IMR-90 (cell line): ENCODE measurements around the gene ADAMTS8. TPM values are rescaled to one million over a fixed set of nuclear protein-coding genes. Genes with fewer than 3 reads are reported as not detected.

ENCODE experiments used
- ATAC-seq: fragments of 200-7000 bp; cut with Tn5 transposase; 2 replicates; pipeline ENCODE4 v1.9.1; 2020; ENCODE audit warnings: low read depth, mild to moderate bottlenecking, moderate library complexity
- BruUV-seq: library from RNA; stranded (reverse); fragments of 400-500 nt; replicated peaks from 2 replicates; lab custom pipeline; 2021; lab: Mats Ljungman, UMichigan
- CTCF ChIA-PET: fragments of 300-600 bp; formaldehyde crosslinking; extraction: SDS; loops from one replicate; lab custom pipeline; 2021; ENCODE audit warnings: antibody characterized with exemption; lab: Yijun Ruan, JAX
- POLR2A ChIA-PET: fragments of 300-600 bp; sonication (Branson Sonifier 250); formaldehyde crosslinking; loops from one replicate; lab custom pipeline; 2022; ENCODE audit warnings: antibody characterized with exemption; ENCODE audit not compliant: unreplicated experiment; lab: Charles Lee
- DNase-seq: peaks from one replicate; pipeline ENCODE4 v3.0.0; 2013
- H2AFZ ChIP-seq: replicated peaks from 2 replicates; pipeline ENCODE3; 2013; ENCODE audit warnings: low read length, mild to moderate bottlenecking; ENCODE audit not compliant: poor library complexity
- H2AK5ac ChIP-seq: 2 replicates; pipeline ENCODE4 v1.6.1; 2013; ENCODE audit warnings: low read depth, low read length, inconsistent platforms
- H2AK9ac ChIP-seq: replicated peaks from 2 replicates; pipeline ENCODE3; 2013; ENCODE audit warnings: mild to moderate bottlenecking, low read depth, low read length, moderate library complexity; ENCODE audit not compliant: poor library complexity
- H2BK120ac ChIP-seq: 2 replicates; pipeline ENCODE4 v1.6.1; 2013; ENCODE audit warnings: low read depth, low read length, inconsistent platforms
- H2BK15ac ChIP-seq: 3 replicates; pipeline ENCODE4 v1.6.1; 2013; ENCODE audit warnings: low read depth, low read length, inconsistent platforms
- H2BK20ac ChIP-seq: 2 replicates; pipeline ENCODE4 v1.6.1; 2013; ENCODE audit warnings: low read depth, mild to moderate bottlenecking, inconsistent platforms, low read length, moderate library complexity
- H2BK5ac ChIP-seq: 2 replicates; pipeline ENCODE4 v1.6.1; 2013; ENCODE audit warnings: mild to moderate bottlenecking, low read depth, low read length, inconsistent platforms; ENCODE audit not compliant: poor library complexity, severe bottlenecking
- H3K14ac ChIP-seq: replicated peaks from 2 replicates; pipeline ENCODE4 v1.6.1; 2013; ENCODE audit warnings: low read depth, low read length, inconsistent platforms
- H3K18ac ChIP-seq: 2 replicates; pipeline ENCODE4 v1.6.1; 2013; ENCODE audit warnings: low read depth, low read length, control low read depth
- H3K23ac ChIP-seq: 2 replicates; pipeline ENCODE4 v1.6.1; 2013; ENCODE audit warnings: low read depth, low read length, inconsistent platforms
- H3K27ac ChIP-seq: 2 replicates; pipeline ENCODE4 v1.5.1; 2013; ENCODE audit warnings: mild to moderate bottlenecking, control low read depth, low read length; ENCODE audit not compliant: insufficient read depth
- H3K27me3 ChIP-seq: 2 replicates; pipeline ENCODE4 v1.6.1; 2013; ENCODE audit warnings: low read length; ENCODE audit not compliant: control insufficient read depth, insufficient read depth
- H3K36me3 ChIP-seq: 2 replicates; pipeline ENCODE4 v1.6.1; 2013; ENCODE audit warnings: low read length, mixed read lengths; ENCODE audit not compliant: control insufficient read depth, insufficient read depth
- H3K4ac ChIP-seq: 2 replicates; pipeline ENCODE4 v1.6.1; 2013; ENCODE audit warnings: low read depth, low read length, inconsistent platforms
- H3K4me1 ChIP-seq: 2 replicates; pipeline ENCODE4 v1.6.1; 2013; ENCODE audit warnings: low read length, mixed read lengths; ENCODE audit not compliant: control insufficient read depth, insufficient read depth
- H3K4me2 ChIP-seq: 2 replicates; pipeline ENCODE4 v1.6.1; 2013; ENCODE audit warnings: low read depth, mild to moderate bottlenecking, control low read depth, low read length, moderate library complexity
- H3K4me3 ChIP-seq: 2 replicates; pipeline ENCODE4 v1.5.1; 2013; ENCODE audit warnings: low read depth, mild to moderate bottlenecking, control low read depth, low read length, moderate library complexity; ENCODE audit not compliant: insufficient read depth
- H3K56ac ChIP-seq: 2 replicates; pipeline ENCODE4 v1.6.1; 2013; ENCODE audit warnings: low read length, inconsistent platforms; ENCODE audit not compliant: insufficient read depth; ENCODE audit errors: extremely low read depth
- H3K79me1 ChIP-seq, 2 experiments: 2 replicates each; pipeline ENCODE4 v1.6.1; 2013; ENCODE audit warnings: low read length in 2 of 2, inconsistent platforms in 1 of 2, low read depth in 1 of 2
- H3K9ac ChIP-seq: 2 replicates; pipeline ENCODE4 v1.6.1; 2013; ENCODE audit warnings: low read depth, low read length, control low read depth
- H3K9me1 ChIP-seq: 2 replicates; pipeline ENCODE4 v1.6.1; 2013; ENCODE audit warnings: low read length, inconsistent platforms; ENCODE audit not compliant: insufficient read depth
- H3K9me3 ChIP-seq: 2 replicates; pipeline ENCODE4 v1.6.1; 2013; ENCODE audit warnings: low read length; ENCODE audit not compliant: control insufficient read depth, insufficient read depth
- H4K20me1 ChIP-seq: 2 replicates; pipeline ENCODE4 v1.6.1; 2013; ENCODE audit warnings: low read length, inconsistent platforms; ENCODE audit not compliant: insufficient read depth
- H4K5ac ChIP-seq: 2 replicates; pipeline ENCODE4 v1.6.1; 2013; ENCODE audit warnings: mild to moderate bottlenecking, low read depth, low read length, control low read depth
- H4K8ac ChIP-seq, 2 experiments: 2 replicates each; pipeline ENCODE4 v1.6.1; 2013; ENCODE audit warnings: low read depth in 2 of 2, low read length in 2 of 2, control low read depth in 1 of 2, inconsistent platforms in 1 of 2
- H4K91ac ChIP-seq: 2 replicates; pipeline ENCODE4 v1.6.1; 2013; ENCODE audit warnings: low read depth, low read length, inconsistent platforms; ENCODE audit not compliant: insufficient read depth
- CEBPB ChIP-seq: IDR thresholded peaks from 2 replicates; pipeline ENCODE4 v1.6.1; 2012; ENCODE audit warnings: low read depth, low read length, improper control_type of control experiment
- CHD1 ChIP-seq: IDR thresholded peaks from 2 replicates; pipeline ENCODE4 v1.6.1; 2012; ENCODE audit warnings: low read depth, low read length, improper control_type of control experiment
- CTCF ChIP-seq: conservative IDR thresholded peaks from 2 replicates; pipeline ENCODE4 v1.5.1; 2012; ENCODE audit warnings: mild to moderate bottlenecking, low read depth, low read length, improper control_type of control experiment
- MAFK ChIP-seq: IDR thresholded peaks from 2 replicates; pipeline ENCODE4 v1.6.1; 2012; ENCODE audit warnings: low read depth, low read length, improper control_type of control experiment
- MAZ ChIP-seq: IDR thresholded peaks from 2 replicates; pipeline ENCODE4 v1.6.1; 2012; ENCODE audit warnings: low read depth, mild to moderate bottlenecking, low read length, improper control_type of control experiment, moderate library complexity, borderline replicate concordance
- NFE2L2 ChIP-seq: fragments of 150-350 bp; IDR thresholded peaks from 2 replicates; pipeline ENCODE4 v1.6.1; 2016; ENCODE audit warnings: low read depth, mild to moderate bottlenecking, low read length
- POLR2A ChIP-seq: IDR thresholded peaks from 2 replicates; pipeline ENCODE4 v1.6.1; 2012; ENCODE audit warnings: mild to moderate bottlenecking, low read depth, low read length
- WGBS, 2 experiments: methylation state at CpG; one replicate each; pipeline versions ENCODE4 v1.1.5 to v1.1.7; 2013; ENCODE audit warnings: missing lambda C conversion rate in 2 of 2; ENCODE audit not compliant: insufficient read length in 1 of 2; ENCODE audit errors: extremely low coverage in 2 of 2; 5-methylcytosine and 5-hydroxymethylcytosine counted together
- dilution Hi-C: fragments of 300-500 bp; cut with HindIII; formaldehyde crosslinking; loops from one replicate; pipeline ENCODE4 v1.14.3; 2018; ENCODE audit warnings: low sequenced_read_pairs; ENCODE audit not compliant: unreplicated experiment
- in situ Hi-C: fragments of 300-500 bp; cut with MboI; formaldehyde crosslinking; loops from 3 replicates; pipeline ENCODE4 v1.14.3; 2019; ENCODE audit warnings: low sequenced_read_pairs, inconsistent platforms, mixed read lengths
- intact Hi-C: fragments of 100-400 bp; cut with micrococcal nuclease; formaldehyde crosslinking; loops from 2 replicates; pipeline ENCODE4 v1.10.0; 2022
- polyA plus RNA-seq, 3 experiments: library from polyadenylated mRNA; depleted of rRNA; stranded (reverse); fragments of >200 nt; gene quantifications; 2 replicates each; pipeline ENCODE4 v1.2.3, GENCODE V29; 2012; ENCODE audit warnings: low replicate concordance in 1 of 3
- total RNA-seq: library from RNA; depleted of rRNA; stranded (reverse); fragments of >200 nt; gene quantifications from 2 replicates; pipeline ENCODE4 v1.2.3, GENCODE V29; 2012

Gene ADAMTS8
- total and polyA plus RNA-seq, 2 of the 4 experiments (the other 2 are of a cell fraction) = under 0.01 to 0.60 TPM

- dilution Hi-C loops = no loop called here
These were observed 43.5 kb upstream of the ADAMTS8 start for GRCh38 chr11:130471731-130472433.

More at GRCh38 chr11:130471731-130472433, 43.5 kb upstream of the ADAMTS8 start:
- Histone ChIP-seq H3K9me3 (no peaks in the 10 kb centered on the region), H2BK120ac (no peak overlapping the region), H2AFZ (no peak overlapping the region), H2AK9ac (no peak overlapping the region), H3K4me1 (peaks cover 12% of the 10 kb centered on the region), H2BK5ac (no peak overlapping the region), H3K14ac (no peak overlapping the region), H3K4me3 (no peak overlapping the region), H3K23ac (no peak overlapping the region), H2BK20ac (no peak overlapping the region), H4K8ac (no peak overlapping the region), H3K18ac (no peak overlapping the region), H3K9ac (no peak overlapping the region), H2BK15ac (no peak overlapping the region), H2AK5ac (no peak overlapping the region; the same call in 1 of the 2 replicates), H3K27me3 (no peaks in the 10 kb centered on the region), H3K4me2 (no peak overlapping the region), H4K20me1 (no peaks in the 10 kb centered on the region), H4K5ac (no peak overlapping the region), H3K27ac (no peak overlapping the region), H3K79me1 (no peaks in the 10 kb centered on the region), H4K91ac (no peak overlapping the region), H3K36me3 (peaks cover 82% of the 10 kb centered on the region), H3K4ac (no peak overlapping the region), H3K56ac (no peak overlapping the region), H3K9me1 (peaks cover 13% of the 10 kb centered on the region)
- WGBS, 2 experiments = 86% methylated on average over 4 of the region's 11 CpGs; no CpG with 5 or more reads in 1 of the 2 experiments
- intact Hi-C loops (no loop called here), in situ Hi-C loops (no loop called here)
- DNase-seq (no peak), ATAC-seq (no peak)
- TF ChIP-seq CEBPB (no peak), CHD1 (no peak), MAFK (no peak), CTCF (no peak), NFE2L2 (no peak), POLR2A (no peak), MAZ (no peak)
- ChIA-PET CTCF (no interaction called here), POLR2A (no interaction called here)
- BruUV-seq = no TSS peak
